NB4 (cell line): Measurements from ENCODE around the gene SMIM5.

ENCODE experiments used
- POLR2A ChIP-seq: IDR thresholded peaks from 2 replicates; pipeline ENCODE4 v1.6.1; 2011; ENCODE audit warnings: mild to moderate bottlenecking; ENCODE audit not compliant: insufficient read length; ENCODE audit errors: extremely low read depth
- TF ChIP-seq, protein P1 (sequence below): IDR thresholded peaks from one replicate; pipeline ENCODE4 v1.5.1; 2012; ENCODE audit warnings: low read depth, low read length
- TF ChIP-seq, protein P2 (sequence below): IDR thresholded peaks from 2 replicates; pipeline ENCODE4 v1.6.1; 2011; ENCODE audit warnings: low read depth, low read length

DNA sequence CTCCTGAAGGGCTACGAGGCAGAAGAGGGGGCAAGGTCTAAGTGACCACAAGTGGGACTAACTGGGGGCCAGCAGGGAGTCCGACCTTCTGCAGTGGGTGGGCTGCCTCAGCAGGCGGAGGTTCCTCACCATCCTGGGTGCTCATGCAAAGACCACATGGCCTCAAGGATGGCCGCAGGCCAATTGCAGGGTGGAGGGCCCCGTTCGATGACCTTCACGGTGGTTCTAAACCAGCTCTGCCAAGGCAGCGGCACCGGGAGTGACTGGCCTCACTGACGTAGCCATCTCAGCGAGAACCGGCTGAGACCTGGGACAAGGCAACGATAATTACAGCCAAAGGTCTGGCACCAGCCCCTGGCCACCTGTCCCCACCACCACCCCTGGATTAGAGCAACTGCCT lies 5.7 kb downstream of the SMIM5 start:
- TF ChIP-seq, protein P1, sequence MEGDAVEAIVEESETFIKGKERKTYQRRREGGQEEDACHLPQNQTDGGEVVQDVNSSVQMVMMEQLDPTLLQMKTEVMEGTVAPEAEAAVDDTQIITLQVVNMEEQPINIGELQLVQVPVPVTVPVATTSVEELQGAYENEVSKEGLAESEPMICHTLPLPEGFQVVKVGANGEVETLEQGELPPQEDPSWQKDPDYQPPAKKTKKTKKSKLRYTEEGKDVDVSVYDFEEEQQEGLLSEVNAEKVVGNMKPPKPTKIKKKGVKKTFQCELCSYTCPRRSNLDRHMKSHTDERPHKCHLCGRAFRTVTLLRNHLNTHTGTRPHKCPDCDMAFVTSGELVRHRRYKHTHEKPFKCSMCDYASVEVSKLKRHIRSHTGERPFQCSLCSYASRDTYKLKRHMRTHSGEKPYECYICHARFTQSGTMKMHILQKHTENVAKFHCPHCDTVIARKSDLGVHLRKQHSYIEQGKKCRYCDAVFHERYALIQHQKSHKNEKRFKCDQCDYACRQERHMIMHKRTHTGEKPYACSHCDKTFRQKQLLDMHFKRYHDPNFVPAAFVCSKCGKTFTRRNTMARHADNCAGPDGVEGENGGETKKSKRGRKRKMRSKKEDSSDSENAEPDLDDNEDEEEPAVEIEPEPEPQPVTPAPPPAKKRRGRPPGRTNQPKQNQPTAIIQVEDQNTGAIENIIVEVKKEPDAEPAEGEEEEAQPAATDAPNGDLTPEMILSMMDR: no peak
- TF ChIP-seq POLR2A: no peak
- TF ChIP-seq, protein P2, sequence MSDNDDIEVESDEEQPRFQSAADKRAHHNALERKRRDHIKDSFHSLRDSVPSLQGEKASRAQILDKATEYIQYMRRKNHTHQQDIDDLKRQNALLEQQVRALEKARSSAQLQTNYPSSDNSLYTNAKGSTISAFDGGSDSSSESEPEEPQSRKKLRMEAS: no peak
